Neural cell (in vitro differentiated cells): ENCODE data around the gene CACNA1E.

ENCODE experiments used
- CTCF ChIP-seq: fragments of 450-650 bp; IDR thresholded peaks from 2 replicates; pipeline ENCODE4 v1.5.1; 2014; ENCODE audit warnings: antibody characterized with exemption, mild to moderate bottlenecking, moderate library complexity; ENCODE audit not compliant: poor library complexity, severe bottlenecking
- EZH2 ChIP-seq: fragments of 200-600, 300-800 bp; shearing (Covaris generic), sonication (generic); IDR thresholded peaks from 2 replicates; pipeline ENCODE4 v1.6.1; 2014; ENCODE audit warnings: antibody characterized with exemption, low read length, borderline replicate concordance, mild to moderate bottlenecking; ENCODE audit not compliant: insufficient read depth, poor library complexity, severe bottlenecking
- MXI1 ChIP-seq: fragments of 450-650 bp; conservative IDR thresholded peaks from 2 replicates; pipeline ENCODE4 v1.6.1; 2014; ENCODE audit warnings: antibody characterized with exemption, mild to moderate bottlenecking; ENCODE audit not compliant: poor library complexity, severe bottlenecking
- POLR2AphosphoS5 ChIP-seq: IDR thresholded peaks from 2 replicates; pipeline ENCODE4 v1.6.1; 2012
- RAD21 ChIP-seq: fragments of 450-650 bp; conservative IDR thresholded peaks from 2 replicates; pipeline ENCODE4 v1.6.1; 2014; ENCODE audit warnings: antibody characterized with exemption, mild to moderate bottlenecking, moderate library complexity
- REST ChIP-seq: IDR thresholded peaks from 2 replicates; pipeline ENCODE4 v1.6.1; 2012; ENCODE audit warnings: borderline replicate concordance

GRCh38 chr1:181612100-181612499 is 128.8 kb downstream of the CACNA1E start:
- TF ChIP-seq REST: no peak
- TF ChIP-seq CTCF: no peak
- TF ChIP-seq EZH2: no peak
- TF ChIP-seq MXI1: no peak
- TF ChIP-seq RAD21: no peak
- no peak for TF ChIP-seq POLR2AphosphoS5
